ENCODE data around the gene MRPL24.

The MRPL24 gene

GRCh38 chr1:156777573-156777972, 36.7 kb upstream of the MRPL24 start:
- TF ChIP-seq GABPA (IDR thresholded peaks at IDR 0.05; ENCODE audit: low read depth) (no peak), POLR2AphosphoS5 (IDR thresholded peaks at IDR 0.05; ENCODE audit: low read depth) (no peak), SPI1 (IDR thresholded peaks at IDR 0.05; ENCODE audit: borderline replicate concordance, low read depth) (no peak)
- TF ChIP-seq, protein P1, sequence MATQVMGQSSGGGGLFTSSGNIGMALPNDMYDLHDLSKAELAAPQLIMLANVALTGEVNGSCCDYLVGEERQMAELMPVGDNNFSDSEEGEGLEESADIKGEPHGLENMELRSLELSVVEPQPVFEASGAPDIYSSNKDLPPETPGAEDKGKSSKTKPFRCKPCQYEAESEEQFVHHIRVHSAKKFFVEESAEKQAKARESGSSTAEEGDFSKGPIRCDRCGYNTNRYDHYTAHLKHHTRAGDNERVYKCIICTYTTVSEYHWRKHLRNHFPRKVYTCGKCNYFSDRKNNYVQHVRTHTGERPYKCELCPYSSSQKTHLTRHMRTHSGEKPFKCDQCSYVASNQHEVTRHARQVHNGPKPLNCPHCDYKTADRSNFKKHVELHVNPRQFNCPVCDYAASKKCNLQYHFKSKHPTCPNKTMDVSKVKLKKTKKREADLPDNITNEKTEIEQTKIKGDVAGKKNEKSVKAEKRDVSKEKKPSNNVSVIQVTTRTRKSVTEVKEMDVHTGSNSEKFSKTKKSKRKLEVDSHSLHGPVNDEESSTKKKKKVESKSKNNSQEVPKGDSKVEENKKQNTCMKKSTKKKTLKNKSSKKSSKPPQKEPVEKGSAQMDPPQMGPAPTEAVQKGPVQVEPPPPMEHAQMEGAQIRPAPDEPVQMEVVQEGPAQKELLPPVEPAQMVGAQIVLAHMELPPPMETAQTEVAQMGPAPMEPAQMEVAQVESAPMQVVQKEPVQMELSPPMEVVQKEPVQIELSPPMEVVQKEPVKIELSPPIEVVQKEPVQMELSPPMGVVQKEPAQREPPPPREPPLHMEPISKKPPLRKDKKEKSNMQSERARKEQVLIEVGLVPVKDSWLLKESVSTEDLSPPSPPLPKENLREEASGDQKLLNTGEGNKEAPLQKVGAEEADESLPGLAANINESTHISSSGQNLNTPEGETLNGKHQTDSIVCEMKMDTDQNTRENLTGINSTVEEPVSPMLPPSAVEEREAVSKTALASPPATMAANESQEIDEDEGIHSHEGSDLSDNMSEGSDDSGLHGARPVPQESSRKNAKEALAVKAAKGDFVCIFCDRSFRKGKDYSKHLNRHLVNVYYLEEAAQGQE (IDR thresholded peaks at IDR 0.05; ENCODE audit: insufficient replicate concordance, low read depth), result no peak
- TF ChIP-seq, protein P2, sequence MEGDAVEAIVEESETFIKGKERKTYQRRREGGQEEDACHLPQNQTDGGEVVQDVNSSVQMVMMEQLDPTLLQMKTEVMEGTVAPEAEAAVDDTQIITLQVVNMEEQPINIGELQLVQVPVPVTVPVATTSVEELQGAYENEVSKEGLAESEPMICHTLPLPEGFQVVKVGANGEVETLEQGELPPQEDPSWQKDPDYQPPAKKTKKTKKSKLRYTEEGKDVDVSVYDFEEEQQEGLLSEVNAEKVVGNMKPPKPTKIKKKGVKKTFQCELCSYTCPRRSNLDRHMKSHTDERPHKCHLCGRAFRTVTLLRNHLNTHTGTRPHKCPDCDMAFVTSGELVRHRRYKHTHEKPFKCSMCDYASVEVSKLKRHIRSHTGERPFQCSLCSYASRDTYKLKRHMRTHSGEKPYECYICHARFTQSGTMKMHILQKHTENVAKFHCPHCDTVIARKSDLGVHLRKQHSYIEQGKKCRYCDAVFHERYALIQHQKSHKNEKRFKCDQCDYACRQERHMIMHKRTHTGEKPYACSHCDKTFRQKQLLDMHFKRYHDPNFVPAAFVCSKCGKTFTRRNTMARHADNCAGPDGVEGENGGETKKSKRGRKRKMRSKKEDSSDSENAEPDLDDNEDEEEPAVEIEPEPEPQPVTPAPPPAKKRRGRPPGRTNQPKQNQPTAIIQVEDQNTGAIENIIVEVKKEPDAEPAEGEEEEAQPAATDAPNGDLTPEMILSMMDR (IDR thresholded peaks at IDR 0.05; ENCODE audit: insufficient read depth, low read length), result no peak
- Histone ChIP-seq H3K27me3 (ENCODE audit: insufficient read depth, poor library complexity, severe bottlenecking) (no peaks in the 10 kb centered on the region), H3K27ac (replicated peaks) (no peak overlapping the region), H3K4me3 (replicated peaks; ENCODE audit: insufficient read depth, low read length) (no peak overlapping the region)
- DNase-seq (ENCODE audit: low read depth in 1 of 2, low spot score in 1 of 2), result no peak

- DNase-seq (ENCODE audit: low read depth in 1 of 2, low spot score in 1 of 2), result no peak
- no peak overlapping the region for H3K4me3 ChIP-seq (replicated peaks; ENCODE audit: insufficient read depth, low read length)
- TF ChIP-seq, protein P2 (IDR thresholded peaks at IDR 0.05; ENCODE audit: insufficient read depth, low read length), result no peak
- TF ChIP-seq POLR2AphosphoS5 (IDR thresholded peaks at IDR 0.05; ENCODE audit: low read depth) (no peak), GABPA (IDR thresholded peaks at IDR 0.05; ENCODE audit: low read depth) (no peak), SPI1 (IDR thresholded peaks at IDR 0.05; ENCODE audit: borderline replicate concordance, low read depth) (no peak)
- TF ChIP-seq, protein P1 (IDR thresholded peaks at IDR 0.05; ENCODE audit: insufficient replicate concordance, low read depth), result no peak
- no peaks in the 10 kb centered on the region for H3K27me3 ChIP-seq (ENCODE audit: insufficient read depth, poor library complexity, severe bottlenecking)
- H3K27ac ChIP-seq (replicated peaks), result no peak overlapping the region
Measured at GRCh38 chr1:156776942-156777341, 36.1 kb upstream of the MRPL24 start.

- no peak overlapping the region for H3K27ac ChIP-seq (replicated peaks)
- no peak for DNase-seq (ENCODE audit: low read depth in 1 of 2, low spot score in 1 of 2)
- H3K4me3 ChIP-seq (replicated peaks; ENCODE audit: insufficient read depth, low read length), result no peak overlapping the region
- TF ChIP-seq SPI1 (IDR thresholded peaks at IDR 0.05; ENCODE audit: borderline replicate concordance, low read depth), result no peak
- TF ChIP-seq GABPA (IDR thresholded peaks at IDR 0.05; ENCODE audit: low read depth), result no peak
- TF ChIP-seq, protein P2 (IDR thresholded peaks at IDR 0.05; ENCODE audit: insufficient read depth, low read length), result no peak
- TF ChIP-seq, protein P1 (IDR thresholded peaks at IDR 0.05; ENCODE audit: insufficient replicate concordance, low read depth), result no peak
- TF ChIP-seq POLR2AphosphoS5 (IDR thresholded peaks at IDR 0.05; ENCODE audit: low read depth), result no peak
- no peaks in the 10 kb centered on the region for H3K27me3 ChIP-seq (ENCODE audit: insufficient read depth, poor library complexity, severe bottlenecking)
Measured at GRCh38 chr1:156775799-156776198, 34.9 kb upstream of the MRPL24 start.

All from HL-60 (cell line).